Neural cell (in vitro differentiated cells): ENCODE data around the gene FOXL3. TPM values are rescaled to one million over a fixed set of nuclear protein-coding genes. Genes with fewer than 3 reads are reported as not detected.

Experiments used
- H2AFZ ChIP-seq: fragments of 200-600, 300-800 bp; sonication (generic), shearing (Covaris generic); 2 replicates; pipeline ENCODE4 v1.6.0; 2014; ENCODE audit warnings: low read depth, mild to moderate bottlenecking, antibody characterized with exemption, low read length, moderate library complexity
- H3F3A ChIP-seq: fragments of 200-600 bp; shearing (Covaris generic); 2 replicates; pipeline ENCODE4 v1.6.1; 2016; ENCODE audit warnings: mild to moderate bottlenecking, moderate library complexity, mixed read lengths, antibody characterized with exemption, low read length; ENCODE audit not compliant: insufficient read depth, poor library complexity, severe bottlenecking
- H3K27ac ChIP-seq: fragments of 200-600, 300-800 bp; sonication (generic), shearing (Covaris generic); 2 replicates; pipeline ENCODE4 v1.5.1; 2014; ENCODE audit warnings: mild to moderate bottlenecking, low read length, moderate library complexity
- H3K27me3 ChIP-seq: fragments of 300-800, 200-600 bp; sonication (generic), shearing (Covaris generic); 2 replicates; pipeline ENCODE4 v1.6.0; 2014; ENCODE audit warnings: mild to moderate bottlenecking, low read depth, low read length, moderate library complexity; ENCODE audit not compliant: insufficient read depth
- H3K36me3 ChIP-seq: fragments of 300-800, 200-600 bp; sonication (generic), shearing (Covaris generic); 2 replicates; pipeline ENCODE4 v1.5.1; 2014; ENCODE audit warnings: mild to moderate bottlenecking, antibody characterized with exemption, low read length, moderate library complexity; ENCODE audit not compliant: insufficient read depth
- H3K4me2 ChIP-seq: fragments of 300-800, 200-600 bp; sonication (generic), shearing (Covaris generic); 2 replicates; pipeline ENCODE4 v1.6.0; 2014; ENCODE audit warnings: mild to moderate bottlenecking, low read length
- H3K4me3 ChIP-seq: fragments of 300-800, 200-600 bp; sonication (generic), shearing (Covaris generic); 2 replicates; pipeline ENCODE4 v1.5.1; 2014; ENCODE audit warnings: mild to moderate bottlenecking, low read length, moderate library complexity
- H3K79me2 ChIP-seq: fragments of 200-600 bp; shearing (Covaris generic); replicated peaks from 2 replicates; pipeline ENCODE4 v1.6.0; 2014; ENCODE audit warnings: mild to moderate bottlenecking, low read length, moderate library complexity; ENCODE audit not compliant: insufficient read depth
- H3K9ac ChIP-seq: fragments of 300-800, 200-600 bp; sonication (generic), shearing (Covaris generic); 2 replicates; pipeline ENCODE4 v1.6.1; 2016; ENCODE audit warnings: mild to moderate bottlenecking, low read length, mixed read lengths
- H3K9me2 ChIP-seq: fragments of 200-600 bp; shearing (Covaris generic); 2 replicates; pipeline ENCODE4 v1.6.1; 2016; ENCODE audit warnings: mild to moderate bottlenecking, low read length, mixed read lengths; ENCODE audit not compliant: insufficient read depth
- H3K9me3 ChIP-seq: fragments of 200-600, 300-800 bp; sonication (generic), shearing (Covaris generic); 2 replicates; pipeline ENCODE4 v1.6.1; 2016; ENCODE audit warnings: mild to moderate bottlenecking, mixed run types, low read length, moderate library complexity, mixed read lengths
- H4K20me1 ChIP-seq: fragments of 200-600 bp; shearing (Covaris generic); 2 replicates; pipeline ENCODE4 v1.6.1; 2016; ENCODE audit warnings: mild to moderate bottlenecking, mixed run types; ENCODE audit not compliant: insufficient read depth
- CTCF ChIP-seq: fragments of 450-650 bp; IDR thresholded peaks from 2 replicates; pipeline ENCODE4 v1.5.1; 2014; ENCODE audit warnings: antibody characterized with exemption, mild to moderate bottlenecking, moderate library complexity; ENCODE audit not compliant: poor library complexity, severe bottlenecking
- EP300 ChIP-seq: fragments of 450-650 bp; conservative IDR thresholded peaks from 2 replicates; pipeline ENCODE4 v1.6.1; 2014; ENCODE audit warnings: antibody characterized with exemption, mild to moderate bottlenecking, moderate library complexity; ENCODE audit not compliant: poor library complexity, severe bottlenecking
- EZH2 ChIP-seq: fragments of 200-600, 300-800 bp; shearing (Covaris generic), sonication (generic); IDR thresholded peaks from 2 replicates; pipeline ENCODE4 v1.6.1; 2014; ENCODE audit warnings: antibody characterized with exemption, low read length, borderline replicate concordance, mild to moderate bottlenecking; ENCODE audit not compliant: insufficient read depth, poor library complexity, severe bottlenecking
- MXI1 ChIP-seq: fragments of 450-650 bp; conservative IDR thresholded peaks from 2 replicates; pipeline ENCODE4 v1.6.1; 2014; ENCODE audit warnings: antibody characterized with exemption, mild to moderate bottlenecking; ENCODE audit not compliant: poor library complexity, severe bottlenecking
- POLR2AphosphoS5 ChIP-seq: IDR thresholded peaks from 2 replicates; pipeline ENCODE4 v1.6.1; 2012
- RAD21 ChIP-seq: fragments of 450-650 bp; conservative IDR thresholded peaks from 2 replicates; pipeline ENCODE4 v1.6.1; 2014; ENCODE audit warnings: antibody characterized with exemption, mild to moderate bottlenecking, moderate library complexity
- SMC3 ChIP-seq: fragments of 450-650 bp; conservative IDR thresholded peaks from 2 replicates; pipeline ENCODE4 v1.6.1; 2014; ENCODE audit warnings: antibody characterized with exemption, mild to moderate bottlenecking, moderate library complexity; ENCODE audit not compliant: poor library complexity
- TAF1 ChIP-seq: IDR thresholded peaks from 2 replicates; pipeline ENCODE4 v1.6.1; 2012; ENCODE audit warnings: low read depth
- polyA plus RNA-seq: library from polyadenylated mRNA; depleted of rRNA; stranded (reverse); fragments of >200 nt; gene quantifications from 2 replicates; pipeline ENCODE4 v1.2.3, GENCODE V29; 2014
- TF ChIP-seq, protein P1 (sequence below): IDR thresholded peaks from 2 replicates; pipeline ENCODE4 v1.6.1; 2012; ENCODE audit warnings: borderline replicate concordance

FOXL3 gene
- polyA plus RNA-seq, 1 donor from 2014 or later = not detected

DNA sequence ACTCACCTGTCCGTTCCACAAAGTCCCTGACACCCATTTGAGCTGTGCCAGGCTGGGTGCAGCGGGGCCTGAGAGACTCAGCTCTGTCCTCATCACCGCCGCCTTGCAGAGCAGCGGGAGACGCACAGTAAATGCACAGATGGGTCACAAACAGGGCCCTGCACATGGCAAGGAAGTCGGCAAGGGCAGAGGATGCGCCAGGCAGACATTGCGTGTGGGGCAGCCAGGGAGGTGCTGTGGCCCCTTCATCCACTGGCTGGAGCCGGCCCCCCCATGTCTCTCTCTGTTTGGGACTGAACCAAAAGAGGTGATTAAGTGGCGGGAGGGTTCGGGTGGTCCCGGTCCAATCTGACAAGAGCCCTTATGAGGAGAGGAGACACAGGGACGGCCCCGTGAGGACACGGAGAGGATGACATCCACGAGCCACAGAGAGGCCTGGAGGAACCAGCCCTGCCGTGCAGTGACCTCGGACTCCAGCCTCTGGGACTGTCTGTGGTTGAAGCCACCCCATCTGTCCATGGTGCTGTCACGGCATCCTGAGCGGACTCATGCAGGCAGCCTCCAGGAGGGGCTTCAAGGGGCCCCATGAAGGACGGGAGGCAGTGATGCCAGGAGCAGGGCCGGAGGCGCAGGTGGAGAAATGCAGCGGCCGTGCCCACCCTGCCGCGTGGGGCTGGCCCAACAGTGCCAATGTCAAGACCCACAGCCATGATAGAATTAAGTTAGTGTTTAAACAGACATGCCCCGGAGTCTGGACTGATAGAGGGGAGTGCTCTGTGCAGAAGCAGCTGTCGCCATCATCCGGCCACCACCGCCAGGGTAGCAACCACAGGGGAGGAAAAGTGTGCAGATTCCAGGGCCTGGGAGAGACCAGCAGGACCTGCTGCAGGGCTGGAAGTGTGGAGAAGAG, 28.4 kb upstream of the FOXL3 start:
- Histone ChIP-seq H3K9me3 (peaks cover 6% of the 10 kb centered on the region), H3F3A (no peaks in the 10 kb centered on the region), H4K20me1 (no peaks in the 10 kb centered on the region), H3K79me2 (no peaks in the 10 kb centered on the region), H3K27ac (no peak overlapping the region), H3K27me3 (no peaks in the 10 kb centered on the region), H3K4me3 (no peak overlapping the region), H3K36me3 (peaks cover 12% of the 10 kb centered on the region), H3K4me2 (no peak overlapping the region), H3K9ac (no peak overlapping the region), H3K9me2 (no peaks in the 10 kb centered on the region), H2AFZ (no peak overlapping the region)
- TF ChIP-seq CTCF = no peak
- TF ChIP-seq, protein P1, sequence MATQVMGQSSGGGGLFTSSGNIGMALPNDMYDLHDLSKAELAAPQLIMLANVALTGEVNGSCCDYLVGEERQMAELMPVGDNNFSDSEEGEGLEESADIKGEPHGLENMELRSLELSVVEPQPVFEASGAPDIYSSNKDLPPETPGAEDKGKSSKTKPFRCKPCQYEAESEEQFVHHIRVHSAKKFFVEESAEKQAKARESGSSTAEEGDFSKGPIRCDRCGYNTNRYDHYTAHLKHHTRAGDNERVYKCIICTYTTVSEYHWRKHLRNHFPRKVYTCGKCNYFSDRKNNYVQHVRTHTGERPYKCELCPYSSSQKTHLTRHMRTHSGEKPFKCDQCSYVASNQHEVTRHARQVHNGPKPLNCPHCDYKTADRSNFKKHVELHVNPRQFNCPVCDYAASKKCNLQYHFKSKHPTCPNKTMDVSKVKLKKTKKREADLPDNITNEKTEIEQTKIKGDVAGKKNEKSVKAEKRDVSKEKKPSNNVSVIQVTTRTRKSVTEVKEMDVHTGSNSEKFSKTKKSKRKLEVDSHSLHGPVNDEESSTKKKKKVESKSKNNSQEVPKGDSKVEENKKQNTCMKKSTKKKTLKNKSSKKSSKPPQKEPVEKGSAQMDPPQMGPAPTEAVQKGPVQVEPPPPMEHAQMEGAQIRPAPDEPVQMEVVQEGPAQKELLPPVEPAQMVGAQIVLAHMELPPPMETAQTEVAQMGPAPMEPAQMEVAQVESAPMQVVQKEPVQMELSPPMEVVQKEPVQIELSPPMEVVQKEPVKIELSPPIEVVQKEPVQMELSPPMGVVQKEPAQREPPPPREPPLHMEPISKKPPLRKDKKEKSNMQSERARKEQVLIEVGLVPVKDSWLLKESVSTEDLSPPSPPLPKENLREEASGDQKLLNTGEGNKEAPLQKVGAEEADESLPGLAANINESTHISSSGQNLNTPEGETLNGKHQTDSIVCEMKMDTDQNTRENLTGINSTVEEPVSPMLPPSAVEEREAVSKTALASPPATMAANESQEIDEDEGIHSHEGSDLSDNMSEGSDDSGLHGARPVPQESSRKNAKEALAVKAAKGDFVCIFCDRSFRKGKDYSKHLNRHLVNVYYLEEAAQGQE = no peak
- TF ChIP-seq MXI1 = no peak
- TF ChIP-seq POLR2AphosphoS5 = no peak
- TF ChIP-seq TAF1 = no peak
- no peak for TF ChIP-seq SMC3
- TF ChIP-seq EZH2 = no peak
- no peak for TF ChIP-seq EP300
- no peak for TF ChIP-seq RAD21

DNA sequence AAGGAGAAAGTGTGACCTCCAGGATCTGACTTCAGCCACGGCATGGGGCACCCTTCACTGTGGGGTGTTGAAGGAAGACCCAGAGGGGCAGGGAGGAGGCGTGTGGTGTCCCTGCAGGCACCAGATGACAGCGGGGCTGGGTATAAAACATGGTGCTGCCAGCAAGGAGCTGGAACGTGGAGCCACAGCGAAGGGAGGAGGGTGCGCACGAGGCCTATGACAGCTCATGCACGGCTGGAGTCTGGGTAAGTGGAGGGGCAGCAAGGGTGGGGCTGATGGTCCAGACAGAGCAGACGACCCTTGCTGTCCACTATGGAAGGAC, 27.8 kb upstream of the FOXL3 start:
- Histone ChIP-seq H3K79me2 (no peaks in the 10 kb centered on the region), H2AFZ (no peak overlapping the region), H3K9ac (no peak overlapping the region), H3K4me3 (no peak overlapping the region), H4K20me1 (no peaks in the 10 kb centered on the region), H3K9me2 (no peaks in the 10 kb centered on the region), H3K36me3 (peaks cover 12% of the 10 kb centered on the region), H3K27me3 (no peaks in the 10 kb centered on the region), H3K9me3 (peaks cover 6% of the 10 kb centered on the region), H3K27ac (no peak overlapping the region), H3K4me2 (no peak overlapping the region), H3F3A (no peaks in the 10 kb centered on the region)
- TF ChIP-seq EZH2 (no peak), EP300 (no peak), CTCF (no peak), POLR2AphosphoS5 (no peak), TAF1 (no peak), SMC3 (no peak), RAD21 (no peak), MXI1 (no peak)
- TF ChIP-seq, protein P1 = no peak
